HUES64 (cell line): Measurements from ENCODE around the gene SSX2IP.
"Not testable (repeated sequence)": the region's sequence is repeated elsewhere in the genome, so short reads cannot be mapped to it uniquely, and the experiment has no call there.

ENCODE experiments used
- H3K27ac ChIP-seq: 2 replicates; pipeline ENCODE4 v1.7.0; 2013; ENCODE audit warnings: low read depth, low read length, inconsistent platforms
- H3K27me3 ChIP-seq: 2 replicates; pipeline ENCODE4 v1.6.1; 2013; ENCODE audit warnings: mild to moderate bottlenecking, low read length; ENCODE audit not compliant: insufficient read depth
- H3K36me3 ChIP-seq: 2 replicates; pipeline ENCODE4 v1.6.1; 2013; ENCODE audit warnings: mild to moderate bottlenecking, low read length; ENCODE audit not compliant: insufficient read depth
- H3K4me1 ChIP-seq: 2 replicates; pipeline ENCODE4 v1.6.1; 2013; ENCODE audit warnings: mild to moderate bottlenecking, low read length, moderate library complexity; ENCODE audit not compliant: insufficient read depth
- H3K4me3 ChIP-seq: 2 replicates; pipeline ENCODE4 v1.5.1; 2013; ENCODE audit warnings: mild to moderate bottlenecking, low read length, moderate library complexity
- H3K9ac ChIP-seq: 2 replicates; pipeline ENCODE4 v1.6.1; 2013; ENCODE audit warnings: mild to moderate bottlenecking, low read depth, low read length
- H3K9me3 ChIP-seq: 2 replicates; pipeline ENCODE4 v1.6.1; 2013; ENCODE audit warnings: low read depth, low read length; ENCODE audit not compliant: insufficient read depth
- WGBS: fragments of 150-250, 120-280 bp; methylation state at CpG from one replicate; pipeline ENCODE4 v1.1.7; 2013; ENCODE audit warnings: missing lambda C conversion rate; 5-methylcytosine and 5-hydroxymethylcytosine counted together

SSX2IP gene

GRCh38 chr1:84724128-84724860 lies 34.0 kb upstream of the SSX2IP start:
- H3K36me3 ChIP-seq: no peaks in the 10 kb centered on the region
- H3K27ac ChIP-seq: no peak overlapping the region
- 68% methylated on average over 17 of the region's 17 CpGs for WGBS
- H3K4me3 ChIP-seq: no peak overlapping the region
- H3K9me3 ChIP-seq: no peaks in the 10 kb centered on the region
- H3K9ac ChIP-seq: no peak overlapping the region
- H3K27me3 ChIP-seq: no peaks in the 10 kb centered on the region
- H3K4me1 ChIP-seq: peaks cover 3% of the 10 kb centered on the region

- no peaks in the 10 kb centered on the region for H3K27me3 ChIP-seq
- H3K36me3 ChIP-seq: no peaks in the 10 kb centered on the region
- H3K9ac ChIP-seq: no peak overlapping the region
- H3K9me3 ChIP-seq: no peaks in the 10 kb centered on the region
- 97% methylated on average over 3 of the region's 3 CpGs for WGBS
- peaks cover 3% of the 10 kb centered on the region for H3K4me1 ChIP-seq
- no peak overlapping the region for H3K4me3 ChIP-seq
- no peak overlapping the region for H3K27ac ChIP-seq
Observed at GRCh38 chr1:84722794-84723193, 32.5 kb upstream of the SSX2IP start.

GRCh38 chr1:84721872-84722271 lies 31.6 kb upstream of the SSX2IP start:
- 91% methylated on average over 2 of the region's 2 CpGs for WGBS
- H3K4me1 ChIP-seq, H3K36me3 ChIP-seq, H3K9ac ChIP-seq, H3K27me3 ChIP-seq, H3K4me3 ChIP-seq, H3K9me3 ChIP-seq, H3K27ac ChIP-seq: not testable (repeated sequence)

GRCh38 chr1:84721152-84721551 lies 30.9 kb upstream of the SSX2IP start:
- WGBS: 94% methylated on average over 2 of the region's 2 CpGs
- Histone ChIP-seq H3K9me3 (no peaks in the 10 kb centered on the region), H3K9ac (no peak overlapping the region), H3K36me3 (no peaks in the 10 kb centered on the region), H3K4me3 (no peak overlapping the region), H3K4me1 (peaks cover 3% of the 10 kb centered on the region), H3K27me3 (no peaks in the 10 kb centered on the region), H3K27ac (no peak overlapping the region)

- Histone ChIP-seq H3K36me3 (no peaks in the 10 kb centered on the region), H3K9ac (no peak overlapping the region), H3K4me1 (peaks cover 11% of the 10 kb centered on the region), H3K9me3 (no peaks in the 10 kb centered on the region), H3K4me3 (no peak overlapping the region), H3K27ac (no peak overlapping the region), H3K27me3 (no peaks in the 10 kb centered on the region)
- 86% methylated on average over 5 of the region's 5 CpGs for WGBS
Observed at GRCh38 chr1:84720221-84720780, 30.0 kb upstream of the SSX2IP start.

- H3K4me3 ChIP-seq: no peak overlapping the region
- WGBS: 97% methylated on average over 8 of the region's 8 CpGs
- H3K9ac ChIP-seq: no peak overlapping the region
- peaks cover 12% of the 10 kb centered on the region for H3K4me1 ChIP-seq
- H3K27me3 ChIP-seq: no peaks in the 10 kb centered on the region
- no peaks in the 10 kb centered on the region for H3K9me3 ChIP-seq
- H3K36me3 ChIP-seq: no peaks in the 10 kb centered on the region
- H3K27ac ChIP-seq: no peak overlapping the region
Observed at GRCh38 chr1:84719543-84720217, 29.4 kb upstream of the SSX2IP start.

GRCh38 chr1:84715342-84716019 lies 25.2 kb upstream of the SSX2IP start:
- no peaks in the 10 kb centered on the region for H3K36me3 ChIP-seq
- no peak overlapping the region for H3K27ac ChIP-seq
- no peak overlapping the region for H3K4me3 ChIP-seq
- no peaks in the 10 kb centered on the region for H3K9me3 ChIP-seq
- H3K9ac ChIP-seq: no peak overlapping the region
- no peaks in the 10 kb centered on the region for H3K27me3 ChIP-seq
- WGBS: 76% methylated on average over 3 of the region's 3 CpGs
- peaks cover 9% of the 10 kb centered on the region for H3K4me1 ChIP-seq

GRCh38 chr1:84712276-84712874 lies 22.1 kb upstream of the SSX2IP start:
- Histone ChIP-seq H3K4me3 (no peak overlapping the region), H3K27me3 (no peaks in the 10 kb centered on the region), H3K9me3 (no peaks in the 10 kb centered on the region), H3K9ac (no peak overlapping the region), H3K36me3 (no peaks in the 10 kb centered on the region), H3K27ac (no peak overlapping the region), H3K4me1 (peaks cover 9% of the 10 kb centered on the region)
- WGBS: 96% methylated on average over 3 of the region's 3 CpGs

- no peak overlapping the region for H3K4me3 ChIP-seq
- no peak overlapping the region for H3K9ac ChIP-seq
- H3K36me3 ChIP-seq: no peaks in the 10 kb centered on the region
- no peaks in the 10 kb centered on the region for H3K9me3 ChIP-seq
- no peak overlapping the region for H3K27ac ChIP-seq
- H3K4me1 ChIP-seq: peaks cover 9% of the 10 kb centered on the region
- 89% methylated on average over 3 of the region's 4 CpGs for WGBS
- no peaks in the 10 kb centered on the region for H3K27me3 ChIP-seq
Observed at GRCh38 chr1:84711869-84712268, 21.6 kb upstream of the SSX2IP start.

GRCh38 chr1:84711121-84711520 lies 20.9 kb upstream of the SSX2IP start:
- 83% methylated on average over 1 of the region's 1 CpG for WGBS
- H3K27ac ChIP-seq: no peak overlapping the region
- H3K9ac ChIP-seq: no peak overlapping the region
- no peaks in the 10 kb centered on the region for H3K9me3 ChIP-seq
- H3K36me3 ChIP-seq: no peaks in the 10 kb centered on the region
- no peak overlapping the region for H3K4me3 ChIP-seq
- H3K4me1 ChIP-seq: peaks cover 9% of the 10 kb centered on the region
- no peaks in the 10 kb centered on the region for H3K27me3 ChIP-seq

GRCh38 chr1:84709131-84709530 lies 18.9 kb upstream of the SSX2IP start:
- H3K4me3 ChIP-seq: no peak overlapping the region
- H3K36me3 ChIP-seq: no peaks in the 10 kb centered on the region
- no peak overlapping the region for H3K27ac ChIP-seq
- no peaks in the 10 kb centered on the region for H3K9me3 ChIP-seq
- H3K27me3 ChIP-seq: no peaks in the 10 kb centered on the region
- 88% methylated on average over 1 of the region's 1 CpG for WGBS
- no peak overlapping the region for H3K9ac ChIP-seq
- H3K4me1 ChIP-seq: peaks cover 8% of the 10 kb centered on the region
